GM19238 (cell line): Measurements from ENCODE around the gene RPS6KB2.

Experiments used
- DNase-seq: peaks from one replicate; pipeline ENCODE4 v3.0.0; 2011; ENCODE audit warnings: low spot score; ENCODE audit not compliant: insufficient read length

The RPS6KB2 gene

GRCh38 chr11:67441731-67442351, 13.5 kb downstream of the RPS6KB2 start:
- no peak for DNase-seq

DNA sequence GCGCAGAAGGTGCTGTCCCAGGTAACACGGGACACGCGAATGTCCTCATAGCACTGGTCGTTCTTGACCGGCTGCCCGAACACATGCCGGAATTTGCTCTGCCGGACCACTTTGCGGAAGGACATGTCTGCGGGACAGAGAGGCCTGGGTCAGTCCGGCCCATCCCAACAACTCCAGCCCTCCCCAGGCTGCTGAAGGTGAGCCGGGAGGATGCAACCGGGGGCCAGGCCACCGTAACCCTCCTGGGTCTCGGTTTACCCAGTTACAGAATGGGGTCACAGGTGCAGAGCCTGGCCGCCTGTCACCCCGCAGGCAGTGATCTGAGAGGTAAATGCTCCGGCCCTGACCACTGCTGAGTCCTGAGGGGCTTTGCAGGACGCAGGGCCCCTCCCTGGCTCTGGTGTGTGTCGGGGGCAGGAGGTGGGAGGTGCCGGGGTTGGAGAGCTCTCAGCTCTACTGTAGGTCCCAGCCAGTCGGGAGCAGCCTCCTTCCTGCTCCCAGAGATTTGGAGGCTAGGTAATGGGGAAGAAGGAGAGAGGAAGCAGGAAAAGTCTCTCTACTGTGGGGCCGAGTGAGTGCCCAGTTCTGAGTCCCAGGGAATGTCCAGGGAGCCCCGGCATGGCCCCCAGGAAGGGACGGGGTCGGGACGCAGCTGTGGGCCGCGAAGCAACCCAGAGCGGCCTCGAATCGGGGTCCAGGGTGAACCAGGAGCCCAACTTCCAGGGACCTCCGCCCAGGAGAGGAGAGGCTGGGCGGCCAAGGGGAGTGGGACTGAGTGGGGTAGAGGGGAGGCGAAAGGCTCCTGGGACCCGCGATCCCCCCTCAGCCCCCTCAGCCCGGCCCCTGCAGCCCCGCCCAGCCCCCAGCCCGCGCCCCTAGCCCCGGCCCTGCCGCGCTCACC, 14.5 kb downstream of the RPS6KB2 start:
- DNase-seq, result no peak

DNA sequence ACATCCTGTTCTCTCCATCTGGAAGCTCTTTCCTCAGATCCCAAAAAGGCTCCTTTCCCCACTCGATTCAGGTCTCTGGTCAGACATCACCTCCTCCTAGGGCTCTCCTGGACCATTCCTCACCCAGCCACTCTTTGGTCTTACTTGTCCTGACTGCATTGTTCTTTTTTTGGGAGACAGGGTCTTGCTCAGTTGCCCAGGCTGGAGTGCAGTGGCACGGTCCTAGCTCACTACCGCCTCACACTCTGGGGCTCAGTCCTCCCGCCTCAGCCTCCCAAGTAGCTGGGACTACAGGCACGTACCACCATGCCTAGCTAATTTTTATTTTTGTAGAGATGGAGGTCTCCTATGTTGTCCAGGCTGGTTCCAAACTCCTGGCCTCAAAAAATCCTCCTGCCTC, 17.2 kb downstream of the RPS6KB2 start:
- DNase-seq, result no peak

GRCh38 chr11:67448220-67448609, 19.9 kb downstream of the RPS6KB2 start:
- DNase-seq, result no peak

GRCh38 chr11:67449116-67449844, 21.0 kb downstream of the RPS6KB2 start:
- no peak for DNase-seq

GRCh38 chr11:67450796-67451657, 22.7 kb downstream of the RPS6KB2 start:
- DNase-seq, result no peak

DNA sequence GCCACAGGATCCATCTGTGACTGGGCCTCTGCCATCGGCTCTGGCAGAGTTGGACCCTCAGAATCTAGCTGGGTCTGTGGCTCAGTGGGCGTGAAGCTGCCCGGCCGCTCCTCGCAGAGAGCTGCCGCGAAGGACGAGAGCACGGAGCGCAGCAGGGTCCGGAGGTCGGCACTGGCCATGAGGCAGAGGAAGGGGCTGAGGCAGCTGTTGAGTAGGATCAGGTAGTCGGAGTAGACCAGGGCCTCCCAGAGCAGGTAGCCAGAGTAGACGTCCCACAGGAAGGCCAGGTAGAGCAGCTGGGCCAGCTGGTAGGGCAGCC, 23.3 kb downstream of the RPS6KB2 start:
- DNase-seq, result no peak

DNA sequence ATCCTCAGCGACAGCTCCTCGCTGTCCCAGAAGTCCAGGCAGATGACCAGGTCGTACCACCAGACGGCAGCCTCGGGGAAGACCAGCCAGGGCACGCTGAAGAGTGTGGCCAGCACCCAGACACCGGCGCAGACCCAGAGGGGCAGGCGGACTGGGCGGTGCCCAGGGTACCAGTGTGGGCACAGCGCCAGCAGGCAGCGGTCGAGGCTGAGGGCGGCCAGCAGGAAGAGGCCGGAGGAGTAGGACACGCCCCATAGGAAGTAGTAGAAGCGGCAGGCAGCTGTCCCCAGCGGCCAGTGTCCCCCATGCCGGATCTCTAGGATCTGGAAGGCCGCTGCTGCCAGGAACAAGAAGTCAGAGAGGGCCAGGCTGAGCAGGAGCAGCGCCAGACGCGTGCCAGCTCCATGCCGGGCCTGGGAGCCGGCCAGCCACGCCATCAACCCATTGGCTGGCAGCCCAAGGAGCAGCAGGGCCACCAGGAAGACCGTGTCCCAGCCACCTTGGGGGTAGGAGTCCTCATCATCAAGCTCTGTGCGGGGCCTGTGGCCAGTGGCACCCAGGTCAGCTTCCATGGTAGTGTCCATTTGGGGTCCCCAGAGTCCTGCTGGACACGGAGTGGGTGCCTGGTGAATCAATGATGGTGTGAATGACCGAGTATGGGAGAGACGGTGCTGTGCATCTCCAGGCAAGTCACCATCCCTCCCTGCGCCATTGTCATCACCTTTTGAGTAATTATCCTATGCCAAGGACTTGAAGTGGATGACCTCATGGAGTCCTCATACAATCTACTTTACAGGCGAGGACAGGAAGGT, 24.1 kb downstream of the RPS6KB2 start, which contains the start of gene GPR152:
TSS of gene GPR152 (minus strand) at position 589 of the 812 bp plus-strand sequence. CDS start at position 584, 5 bp downstream.
- DNase-seq, result no peak

- no peak for DNase-seq
Observed at GRCh38 chr11:67453816-67454732, 25.8 kb downstream of the RPS6KB2 start.

DNA sequence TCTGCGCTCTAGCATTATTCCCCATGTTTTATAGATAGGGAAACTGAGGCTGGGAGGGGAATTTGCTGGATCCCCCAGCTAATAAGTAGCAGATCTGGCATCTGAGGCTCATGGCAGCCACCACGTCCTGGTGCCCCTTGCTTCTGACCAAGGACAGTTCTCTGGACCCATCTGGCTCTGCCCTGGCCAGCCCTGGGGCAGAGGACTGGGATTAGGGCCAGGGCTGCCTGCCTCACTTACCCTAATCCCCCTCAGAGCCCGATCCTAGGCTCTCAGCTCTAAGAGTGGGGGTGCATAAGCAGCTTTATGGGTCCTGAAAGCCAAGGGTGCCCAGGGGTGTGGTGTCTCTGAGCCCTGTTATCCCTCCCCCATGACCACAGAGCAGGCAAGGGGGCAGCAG, 26.8 kb downstream of the RPS6KB2 start, which contains the start of gene CABP4:
TSS of gene CABP4 (plus strand) at position 301 of the 400 bp plus-strand sequence. CDS start at position 371, 70 bp downstream.
- DNase-seq, result no peak

DNA sequence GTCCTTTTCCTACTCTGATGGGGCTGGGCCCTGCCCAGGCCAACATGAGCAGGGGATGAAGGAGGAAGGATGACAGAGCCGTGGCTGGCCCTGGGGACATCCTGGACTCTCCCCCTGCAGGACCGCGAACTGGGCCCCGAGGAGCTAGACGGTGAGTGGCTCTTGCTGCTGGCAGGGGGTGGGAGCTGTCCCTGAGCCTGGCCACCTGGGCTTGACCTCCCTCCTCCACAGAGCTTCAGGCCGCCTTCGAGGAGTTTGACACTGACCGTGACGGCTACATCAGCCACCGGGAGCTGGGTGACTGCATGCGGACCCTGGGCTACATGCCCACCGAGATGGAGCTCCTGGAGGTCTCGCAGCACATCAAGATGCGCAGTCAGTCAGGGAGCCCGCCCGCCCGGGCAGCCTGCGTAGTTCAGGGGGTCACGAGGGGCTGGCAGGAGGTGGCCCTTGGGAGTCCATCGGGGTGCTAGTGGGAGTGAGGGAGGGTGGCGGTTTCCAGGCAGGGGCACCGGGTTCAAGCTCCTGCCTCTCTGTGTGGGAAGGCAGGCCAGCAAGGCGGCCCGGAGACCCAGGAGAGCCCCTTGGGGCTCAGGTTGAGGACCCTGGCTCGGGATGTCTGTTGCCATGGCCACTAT, 27.9 kb downstream of the RPS6KB2 start:
- no peak for DNase-seq

- DNase-seq, result no peak
Observed at GRCh38 chr11:67457453-67457852, 29.2 kb downstream of the RPS6KB2 start.

DNA sequence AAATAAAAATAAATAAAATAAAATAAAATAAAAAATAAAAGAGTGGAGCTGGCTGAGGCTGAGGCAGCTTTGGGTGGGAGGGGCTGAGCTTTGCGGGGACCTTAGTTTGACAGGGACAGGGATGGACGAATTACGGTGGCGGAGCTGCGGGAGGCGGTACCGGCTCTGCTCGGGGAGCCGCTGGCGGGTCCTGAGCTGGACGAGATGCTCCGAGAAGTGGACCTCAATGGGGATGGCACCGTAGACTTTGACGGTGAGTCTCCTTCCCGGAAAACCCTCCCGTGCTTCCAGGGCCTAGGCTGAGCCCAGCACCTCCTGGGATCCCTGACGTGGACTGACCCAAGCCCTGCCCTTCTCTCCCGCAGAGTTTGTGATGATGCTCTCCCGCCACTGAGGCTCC, 30.0 kb downstream of the RPS6KB2 start:
- DNase-seq, result no peak

- no peak for DNase-seq
Observed at GRCh38 chr11:67463186-67463585, 34.9 kb downstream of the RPS6KB2 start.

DNA sequence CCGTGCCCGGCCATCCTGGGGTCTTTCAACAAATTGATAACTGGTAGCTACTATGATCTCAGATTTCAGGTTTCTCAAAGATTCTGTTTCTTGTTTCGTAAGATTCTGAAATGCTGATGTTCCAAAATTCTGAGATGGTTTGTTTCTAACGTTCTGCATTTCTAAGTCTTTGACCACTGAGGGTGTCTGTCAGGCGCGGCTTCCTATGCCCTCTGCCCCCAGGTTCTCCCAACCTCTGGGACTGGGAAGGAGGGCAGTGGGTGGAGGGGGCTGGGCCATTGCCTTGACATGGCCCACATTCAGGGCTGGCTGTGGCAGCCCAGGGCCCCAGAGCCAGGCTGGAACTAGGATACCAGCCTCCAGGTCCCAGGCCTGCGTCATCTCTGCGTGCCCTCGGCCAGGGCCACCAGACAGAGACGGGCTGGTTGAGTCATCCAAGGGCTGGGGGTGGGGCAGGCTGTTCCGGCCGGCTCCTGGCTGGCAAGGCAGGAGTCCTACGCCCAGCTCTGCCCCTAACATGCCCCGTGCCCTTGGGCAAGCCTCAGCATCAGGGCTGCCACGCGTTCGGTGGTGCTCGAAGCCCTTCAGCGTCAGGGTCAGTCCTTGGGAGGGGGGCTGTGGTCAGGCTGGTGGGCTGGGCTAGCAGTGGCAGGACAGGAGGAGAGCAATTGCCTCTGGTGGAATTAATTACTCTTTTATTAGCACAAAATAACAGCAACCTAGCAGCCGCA, 35.6 kb downstream of the RPS6KB2 start:
- DNase-seq, result no peak

- DNase-seq, result peak; percentile 93
Observed at GRCh38 chr11:67464411-67465188, 36.3 kb downstream of the RPS6KB2 start.

- no peak for DNase-seq
Observed at GRCh38 chr11:67465189-67465510, 36.9 kb downstream of the RPS6KB2 start.
